ENCODE results near the gene IL25.

IL25 gene

DNA sequence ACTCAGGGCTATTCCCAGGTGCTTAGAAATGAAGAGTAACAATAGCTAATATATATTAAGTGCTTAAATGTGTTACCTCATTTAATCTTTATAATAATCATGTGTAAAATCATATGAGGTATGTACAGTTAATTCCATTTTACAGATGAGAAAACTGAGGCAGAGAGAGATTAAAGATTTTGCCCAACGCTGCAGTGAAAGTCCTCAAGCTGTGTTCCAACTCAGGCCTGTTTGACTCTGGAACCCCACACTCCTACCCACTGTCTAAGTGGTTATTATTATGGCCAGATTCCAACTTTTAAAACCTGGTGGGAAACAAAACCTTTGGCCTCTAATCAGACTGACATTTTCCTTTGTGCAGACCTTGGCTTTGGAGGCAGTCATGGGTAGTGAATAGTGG lies 14.4 kb downstream of the IL25 start:
- peaks cover 9% of the 10 kb centered on the region; the same call in 1 of the 2 replicates for H3K27me3 ChIP-seq (ENCODE audit: insufficient read depth, low read length)

DNA sequence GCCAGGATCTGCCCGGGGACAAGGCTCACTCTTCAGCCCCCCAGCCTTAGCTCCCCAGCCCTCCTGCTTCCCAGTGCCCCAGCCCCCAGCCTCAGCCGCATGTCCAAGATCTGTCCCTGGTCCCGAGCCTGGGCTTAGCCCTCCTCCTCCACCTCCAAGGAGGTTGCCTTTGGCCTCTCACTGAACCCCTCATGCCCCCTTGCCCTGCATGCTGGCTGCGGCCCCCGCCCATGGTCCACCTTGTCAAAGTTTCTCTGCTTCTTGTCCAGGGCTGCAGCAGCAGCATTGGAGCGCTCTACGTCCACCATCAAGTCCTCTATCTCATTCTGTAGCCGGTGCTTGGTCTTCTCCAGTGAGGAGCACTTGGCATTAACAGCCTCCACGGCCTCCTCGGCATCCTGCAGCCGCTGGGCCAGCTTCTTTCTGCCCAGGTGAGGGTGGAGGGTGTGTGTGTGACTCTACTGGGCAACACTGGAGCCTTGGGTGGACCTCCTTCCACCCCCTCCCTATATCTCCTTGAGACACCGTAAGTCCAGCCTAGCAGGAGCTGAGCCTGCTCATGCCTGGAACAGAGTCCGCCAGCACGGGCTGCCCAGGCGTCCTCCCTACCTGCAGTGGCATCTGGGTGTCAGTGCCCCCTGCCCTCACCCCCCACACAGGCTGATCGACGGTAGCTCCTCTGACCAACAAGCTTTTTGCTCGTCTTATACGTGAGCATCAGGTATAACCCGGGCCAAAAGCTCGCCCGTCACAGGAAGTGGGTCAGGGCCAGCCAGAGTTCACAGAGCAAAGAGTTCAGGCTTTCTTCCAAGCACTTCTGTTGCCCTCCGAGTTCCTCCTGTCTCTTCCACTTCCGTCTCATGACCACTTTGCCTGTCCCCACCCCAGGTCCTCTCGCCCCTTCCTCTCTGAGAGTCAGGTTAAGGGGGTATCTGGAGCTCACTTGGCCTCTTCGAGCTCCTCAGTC lies 15.6 kb downstream of the IL25 start:
- Histone ChIP-seq H3K27ac (ENCODE audit: low read depth, low read length, poor library complexity, severe bottlenecking) (no peak overlapping the region), H3K4me1 (ENCODE audit: insufficient read depth, low read length, severe bottlenecking) (no peaks in the 10 kb centered on the region), H3K27me3 (ENCODE audit: insufficient read depth, low read length) (peaks cover 9% of the 10 kb centered on the region; the same call in 1 of the 2 replicates), H3K36me3 (ENCODE audit: insufficient read depth, low read length) (no peaks in the 10 kb centered on the region), H3K4me3 (ENCODE audit: low read depth, low read length, poor library complexity, severe bottlenecking) (no peak overlapping the region), H3K4me2 (ENCODE audit: low read length) (no peak overlapping the region), H3K9me2 (ENCODE audit: low read depth, low read length) (no peaks in the 10 kb centered on the region), H3K9ac (ENCODE audit: low read length) (no peak overlapping the region), H2AFZ (ENCODE audit: low read length) (no peak overlapping the region), H4K20me1 (ENCODE audit: insufficient read depth, low read length) (no peaks in the 10 kb centered on the region), H3K9me3 (ENCODE audit: low read length) (no peaks in the 10 kb centered on the region), H3F3A (ENCODE audit: insufficient read depth, low read length) (no peaks in the 10 kb centered on the region), H3K79me2 (ENCODE audit: insufficient read depth, low read length) (no peaks in the 10 kb centered on the region)
- no peak for TF ChIP-seq EZH2 (IDR thresholded peaks at IDR 0.05; ENCODE audit: borderline replicate concordance, low read length)

More for the DNA sequence above, 14.4 kb downstream of the IL25 start:
- no peak overlapping the region for H3K4me3 ChIP-seq (ENCODE audit: low read depth, low read length, poor library complexity, severe bottlenecking)
- no peak overlapping the region for H3K4me2 ChIP-seq (ENCODE audit: low read length)
- no peak overlapping the region for H2AFZ ChIP-seq (ENCODE audit: low read length)
- H3K4me1 ChIP-seq (ENCODE audit: insufficient read depth, low read length, severe bottlenecking) = no peaks in the 10 kb centered on the region
- no peaks in the 10 kb centered on the region for H3K9me3 ChIP-seq (ENCODE audit: low read length)
- H3K36me3 ChIP-seq (ENCODE audit: insufficient read depth, low read length) = no peaks in the 10 kb centered on the region
- H3K9ac ChIP-seq (ENCODE audit: low read length) = no peak overlapping the region
- no peaks in the 10 kb centered on the region for H3K9me2 ChIP-seq (ENCODE audit: low read depth, low read length)
- TF ChIP-seq EZH2 (IDR thresholded peaks at IDR 0.05; ENCODE audit: borderline replicate concordance, low read length) (no peak), CTCF (IDR thresholded peaks at IDR 0.05; ENCODE audit: low read length) (no peak)
- no peaks in the 10 kb centered on the region for H3F3A ChIP-seq (ENCODE audit: insufficient read depth, low read length)
- no peak overlapping the region for H3K27ac ChIP-seq (ENCODE audit: low read depth, low read length, poor library complexity, severe bottlenecking)
- H3K79me2 ChIP-seq (ENCODE audit: insufficient read depth, low read length) = no peaks in the 10 kb centered on the region
- H4K20me1 ChIP-seq (ENCODE audit: insufficient read depth, low read length) = no peaks in the 10 kb centered on the region

- Histone ChIP-seq H3K4me3 (ENCODE audit: low read depth, low read length, poor library complexity, severe bottlenecking) (no peak overlapping the region), H3F3A (ENCODE audit: insufficient read depth, low read length) (no peaks in the 10 kb centered on the region), H3K9me2 (ENCODE audit: low read depth, low read length) (no peaks in the 10 kb centered on the region), H3K36me3 (ENCODE audit: insufficient read depth, low read length) (no peaks in the 10 kb centered on the region), H4K20me1 (ENCODE audit: insufficient read depth, low read length) (no peaks in the 10 kb centered on the region), H3K9ac (ENCODE audit: low read length) (no peak overlapping the region), H3K9me3 (ENCODE audit: low read length) (no peaks in the 10 kb centered on the region), H2AFZ (ENCODE audit: low read length) (no peak overlapping the region), H3K4me2 (ENCODE audit: low read length) (no peak overlapping the region), H3K27me3 (ENCODE audit: insufficient read depth, low read length) (peaks cover 12% of the 10 kb centered on the region; the same call in 1 of the 2 replicates), H3K27ac (ENCODE audit: low read depth, low read length, poor library complexity, severe bottlenecking) (no peak overlapping the region), H3K79me2 (ENCODE audit: insufficient read depth, low read length) (no peaks in the 10 kb centered on the region), H3K4me1 (ENCODE audit: insufficient read depth, low read length, severe bottlenecking) (no peaks in the 10 kb centered on the region)
- no peak for TF ChIP-seq CTCF (IDR thresholded peaks at IDR 0.05; ENCODE audit: low read length)
- TF ChIP-seq EZH2 (IDR thresholded peaks at IDR 0.05; ENCODE audit: borderline replicate concordance, low read length) = no peak
These were observed 16.4 kb downstream of the IL25 start for GRCh38 chr14:23388996-23389395.

Measured in OCI-LY1 (cell line).